GM18873 (cell line): ENCODE measurements around the gene CASP14.
"Not testable (repeated sequence)": the region's sequence is repeated elsewhere in the genome, so short reads cannot be mapped to it uniquely, and the experiment has no call there.

Source experiments
- ATAC-seq: cut with Tn5 transposase; IDR thresholded peaks from one replicate; pipeline ENCODE4 v1.9.1; 2021; ENCODE audit warnings: mild to moderate bottlenecking, moderate library complexity, moderate number of reproducible peaks; ENCODE audit not compliant: unreplicated experiment, low FRiP score

The CASP14 gene

DNA sequence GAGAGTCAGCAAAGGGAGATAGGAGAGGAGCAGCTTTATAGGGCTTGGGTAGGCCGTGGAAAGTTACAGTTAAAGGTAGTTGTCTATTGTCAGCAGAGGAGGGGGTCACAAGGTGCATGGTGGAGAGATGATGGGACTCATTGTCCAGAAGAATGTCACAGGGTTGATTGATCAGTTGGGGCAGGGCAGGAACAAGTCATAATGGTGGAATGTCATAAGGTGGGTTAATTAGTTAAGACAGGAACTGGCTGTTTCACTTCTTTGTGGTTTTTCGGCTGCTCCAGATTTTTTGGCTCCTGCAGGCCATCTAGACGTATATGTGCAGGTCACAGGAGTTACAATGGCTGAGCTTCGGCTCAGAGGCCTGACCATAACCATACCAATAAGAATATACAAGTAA, 21.1 kb downstream of the CASP14 start:
- not testable (repeated sequence) for ATAC-seq

DNA sequence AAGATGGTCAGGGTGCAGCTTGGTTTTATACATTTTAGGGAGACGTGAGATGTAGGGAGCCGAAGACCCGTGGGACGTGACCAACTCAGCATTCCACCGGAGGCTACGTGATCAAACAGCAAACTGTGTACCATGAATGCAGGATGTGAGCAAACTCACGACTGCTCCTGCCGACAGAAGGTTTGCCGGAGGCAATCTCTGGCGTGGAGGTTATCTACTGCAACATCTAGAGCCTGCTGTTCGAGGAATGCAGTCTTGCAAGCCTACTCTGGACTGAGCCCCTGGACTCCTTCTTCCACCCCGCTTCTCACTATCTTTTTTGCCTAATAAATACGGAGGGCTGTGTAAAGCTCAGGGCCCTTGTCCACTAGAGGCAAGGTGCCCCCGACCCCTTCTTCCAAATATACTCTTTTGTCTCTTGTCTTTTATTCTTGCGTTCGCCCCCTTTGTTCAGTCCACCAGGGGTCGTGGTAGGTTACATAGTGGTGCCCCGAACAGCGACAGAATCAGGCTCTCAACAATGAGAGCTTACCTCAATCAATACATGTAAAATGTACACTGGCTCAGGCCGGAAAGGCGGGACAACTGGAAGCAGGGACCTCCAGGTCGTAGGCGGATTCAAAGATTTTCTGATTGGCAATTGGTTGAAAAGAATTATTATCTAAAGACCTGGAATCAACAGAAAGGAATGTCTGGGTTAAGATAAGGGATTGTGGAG, 23.8 kb downstream of the CASP14 start:
- ATAC-seq: no peak

DNA sequence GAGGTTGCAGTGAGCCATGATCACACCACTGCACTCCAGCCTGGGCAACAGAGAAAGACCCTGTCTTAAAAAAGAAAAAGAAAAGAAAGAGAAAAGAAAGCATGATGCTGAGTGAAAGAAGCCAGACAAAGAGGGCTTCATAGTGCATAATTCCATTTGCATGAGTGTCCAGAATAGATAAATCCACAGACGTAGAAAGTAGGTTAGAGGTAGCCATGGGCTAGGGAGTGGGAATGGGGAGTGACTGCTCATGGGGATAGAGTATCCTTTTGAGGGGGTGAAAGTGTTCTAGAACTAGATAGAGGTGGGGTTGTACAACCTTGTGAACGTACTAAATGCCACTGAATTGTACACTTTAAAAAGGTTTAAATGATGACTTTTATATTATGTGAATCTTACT, 25.1 kb downstream of the CASP14 start:
- ATAC-seq: no peak

DNA sequence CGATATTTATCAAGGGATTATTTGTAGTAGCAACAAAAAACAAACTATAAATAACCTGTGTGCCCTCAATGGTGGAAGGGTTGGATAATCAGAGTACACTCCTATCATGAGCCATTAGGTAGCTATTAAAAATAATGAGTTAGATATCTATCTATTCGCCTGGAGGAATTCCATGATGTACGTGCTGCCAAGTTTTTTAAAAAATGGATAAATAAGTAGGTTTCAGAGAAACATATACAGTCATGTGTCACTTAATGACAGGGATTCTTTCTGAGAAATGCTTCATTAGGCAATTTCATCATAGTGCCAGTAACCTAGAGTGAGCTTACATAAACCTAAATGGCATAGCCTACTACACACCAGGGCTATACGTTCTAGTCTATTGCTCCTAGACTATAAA, 26.5 kb downstream of the CASP14 start:
- no peak for ATAC-seq

DNA sequence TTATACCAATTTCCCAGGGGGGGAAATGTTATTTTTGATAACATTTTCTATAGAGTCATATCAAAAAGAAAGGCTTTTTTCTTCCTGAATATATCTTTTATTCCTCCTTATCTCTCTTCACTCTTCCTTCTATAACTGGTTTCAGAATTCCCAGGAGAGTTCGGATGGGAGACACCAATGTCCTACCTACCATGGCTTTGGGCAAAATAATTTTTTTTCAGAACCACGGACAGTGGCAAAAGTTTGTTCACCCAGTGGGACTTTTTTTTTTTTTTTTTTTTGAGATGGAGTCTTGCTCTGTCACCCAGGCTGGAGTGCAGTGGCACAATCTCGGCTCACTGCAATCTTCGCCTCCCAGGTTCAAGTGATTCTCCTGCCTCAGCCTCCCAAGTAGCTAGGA, 30.7 kb downstream of the CASP14 start:
- not testable (repeated sequence) for ATAC-seq

DNA sequence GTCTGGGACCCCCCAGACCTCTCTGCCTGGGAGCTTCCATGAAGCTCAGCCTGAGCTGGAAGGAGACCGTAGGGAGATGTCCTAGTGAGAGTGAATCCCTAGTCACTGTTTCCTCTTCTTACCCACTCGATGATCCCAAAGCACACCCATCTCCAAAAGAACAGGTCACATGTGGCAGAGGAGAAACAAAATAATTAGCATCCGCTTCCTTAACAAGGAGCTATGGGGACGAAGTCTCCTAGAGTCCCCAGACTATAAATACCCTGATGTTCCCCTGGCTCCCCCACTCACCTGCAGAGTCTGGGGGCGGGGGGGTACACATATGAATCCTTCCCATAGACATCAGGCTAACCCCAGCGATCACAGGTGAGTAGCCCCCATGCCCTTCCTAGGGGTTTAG, 32.6 kb downstream of the CASP14 start, which contains the start of gene OR1I1:
Gene OR1I1, plus strand, starts transcription at position 301 of the 400 bp plus-strand sequence. CDS start 4,855 bp downstream, outside the sequence.
- ATAC-seq: no peak

DNA sequence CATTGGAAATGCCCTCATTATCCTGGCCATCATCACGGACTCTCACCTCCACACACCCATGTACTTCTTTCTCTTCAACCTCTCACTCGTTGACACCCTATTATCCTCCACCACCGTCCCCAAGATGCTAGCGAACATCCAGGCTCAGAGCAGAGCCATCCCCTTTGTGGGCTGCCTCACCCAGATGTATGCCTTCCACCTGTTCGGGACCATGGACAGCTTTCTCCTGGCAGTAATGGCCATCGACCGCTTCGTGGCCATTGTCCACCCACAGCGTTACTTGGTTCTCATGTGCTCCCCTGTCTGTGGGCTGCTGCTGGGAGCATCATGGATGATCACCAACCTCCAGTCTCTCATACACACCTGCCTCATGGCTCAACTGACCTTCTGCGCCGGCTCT, 37.9 kb downstream of the CASP14 start:
- no peak for ATAC-seq

DNA sequence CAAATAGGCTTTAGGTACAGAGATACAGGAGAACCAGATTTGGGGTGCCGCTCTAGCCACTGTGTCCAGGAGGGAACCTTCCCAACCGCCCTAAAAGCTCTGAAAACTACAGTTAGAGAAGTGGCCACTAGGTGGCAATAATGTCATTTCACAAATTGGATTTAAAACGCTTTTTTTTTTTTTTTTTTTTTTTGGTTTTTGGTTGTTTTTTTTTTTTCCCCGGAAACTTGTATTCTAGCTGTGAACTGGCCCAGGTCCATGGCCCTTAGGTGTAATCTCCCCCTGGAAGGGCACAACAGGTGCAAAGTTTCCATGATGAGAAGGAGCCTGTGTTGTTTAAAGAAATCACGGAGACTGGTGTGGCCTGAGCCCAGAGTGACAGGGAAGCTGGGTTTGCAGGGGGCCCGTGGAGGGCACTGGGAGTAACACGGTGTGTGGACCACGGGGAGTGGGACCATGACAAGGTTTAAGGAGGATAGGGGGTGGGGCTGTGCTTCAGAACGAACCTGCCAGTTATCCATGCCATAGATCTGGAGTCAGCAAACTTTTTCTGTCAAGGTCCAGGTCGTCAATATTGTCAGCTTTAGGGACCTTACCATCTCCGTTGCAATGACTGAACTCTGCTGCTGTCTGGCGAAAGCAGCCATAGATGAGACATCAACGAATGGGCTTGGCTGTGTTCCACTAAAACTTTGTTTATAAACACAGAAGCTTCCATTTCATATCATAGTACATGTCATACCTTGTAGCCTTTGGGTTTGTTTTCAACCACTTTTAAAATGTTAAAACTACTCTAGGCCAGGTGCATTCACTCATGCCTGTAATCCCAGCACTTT, 42.9 kb downstream of the CASP14 start:
- ATAC-seq: no peak

DNA sequence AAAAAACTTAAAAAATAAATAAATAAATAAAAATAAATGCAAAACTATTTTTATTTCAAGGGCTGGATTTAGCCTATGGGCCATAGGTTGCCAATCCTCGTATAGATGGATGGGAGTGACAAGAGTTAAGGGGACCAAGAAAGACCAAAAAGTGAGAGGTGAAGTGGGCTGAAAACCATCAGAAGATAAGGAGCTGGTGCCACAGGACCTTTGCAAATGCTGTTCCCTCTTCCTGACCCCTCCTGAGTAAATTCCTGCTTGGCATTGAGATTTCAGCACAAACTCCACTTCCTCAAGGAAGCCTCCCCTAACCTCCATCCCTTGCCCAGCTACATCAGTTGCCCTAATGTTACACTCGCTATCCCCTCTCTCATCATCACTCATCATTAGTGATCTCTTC, 43.7 kb downstream of the CASP14 start:
- no peak for ATAC-seq

DNA sequence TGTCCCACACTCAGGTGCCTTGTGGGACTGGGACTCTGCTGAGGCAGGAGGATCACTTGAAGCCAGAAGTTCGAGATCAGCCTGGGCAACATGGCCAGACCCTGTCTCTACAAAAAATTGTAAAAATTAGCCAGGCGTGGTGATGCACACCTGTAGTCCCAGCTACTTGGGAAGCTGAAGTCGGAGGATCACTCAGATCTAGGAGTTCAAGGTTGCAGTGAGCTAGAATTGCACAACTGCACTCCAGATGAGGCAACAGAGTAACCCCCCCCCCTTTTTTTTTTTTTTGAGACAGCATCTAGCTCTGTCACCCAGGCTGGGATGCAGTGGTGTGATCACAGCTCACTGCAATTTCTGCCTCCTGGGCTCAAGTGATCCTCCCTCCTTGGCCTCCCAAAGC, 46.9 kb downstream of the CASP14 start:
- ATAC-seq: no peak

DNA sequence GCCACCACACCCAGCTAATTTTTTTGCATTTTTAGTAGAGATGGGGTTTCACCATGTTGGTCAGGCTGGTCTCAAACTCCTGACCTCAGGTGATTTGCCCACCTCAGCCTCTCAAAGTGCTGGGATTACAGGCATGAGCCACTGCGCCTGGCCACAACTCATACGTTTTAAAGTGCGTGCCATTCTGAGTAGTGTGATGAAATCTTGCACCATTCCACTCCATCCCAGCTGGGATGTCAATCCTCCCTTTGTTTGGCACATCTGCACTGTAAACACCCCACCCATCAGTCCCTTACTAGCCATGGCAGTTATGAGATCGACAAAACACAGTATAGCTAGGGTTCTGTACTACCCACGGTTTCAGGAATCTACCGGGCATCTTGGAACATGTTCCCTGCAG, 48.7 kb downstream of the CASP14 start:
- not testable (repeated sequence) for ATAC-seq

DNA sequence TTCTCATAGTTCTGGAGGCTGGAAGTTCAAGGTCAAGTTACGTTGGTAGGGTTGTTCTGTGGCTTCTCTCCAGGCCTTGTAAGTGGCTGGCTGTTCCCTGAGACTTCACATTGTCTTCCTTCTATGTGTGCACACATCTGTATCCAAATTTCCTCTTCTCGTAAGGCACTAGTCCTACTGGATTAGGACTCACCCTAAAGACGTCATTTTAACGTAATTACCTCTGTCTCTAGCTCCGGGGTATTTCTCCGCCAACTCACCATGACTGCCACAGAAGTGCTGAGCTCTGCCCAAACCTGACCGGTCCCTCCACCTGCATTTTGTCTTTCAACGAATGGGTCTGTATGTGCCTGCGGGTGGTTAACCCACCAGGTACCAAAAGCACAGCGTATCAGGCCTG, 49.2 kb downstream of the CASP14 start:
- ATAC-seq: no peak

DNA sequence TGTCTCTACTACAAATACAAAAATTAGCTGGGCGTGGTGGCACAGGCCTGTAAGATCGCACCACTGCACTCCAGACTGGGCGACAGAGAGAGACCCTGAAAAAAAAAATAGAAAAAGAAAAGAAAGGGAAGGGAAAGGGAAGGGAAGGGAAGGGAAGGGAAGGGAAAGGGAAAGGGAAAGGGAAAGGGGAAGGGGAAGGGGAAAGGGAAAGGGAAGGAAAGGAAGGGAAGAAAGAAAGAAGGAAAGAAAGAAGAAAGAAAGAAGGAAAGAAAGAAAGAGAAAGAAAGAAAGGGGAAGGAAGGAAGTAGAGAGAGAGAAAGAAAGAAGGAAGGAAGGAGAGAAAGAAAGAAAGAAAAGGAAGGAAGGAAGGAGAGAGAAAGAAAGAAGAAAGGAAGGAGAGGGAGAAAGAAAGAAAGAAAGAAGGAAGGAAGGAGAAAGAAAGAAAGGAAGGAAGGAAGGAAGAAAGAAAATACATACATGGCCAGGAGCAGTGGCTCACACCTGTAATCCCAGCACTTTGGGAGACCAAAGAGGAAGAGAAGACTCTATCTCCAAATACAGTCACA, 49.8 kb downstream of the CASP14 start:
- ATAC-seq: no peak

DNA sequence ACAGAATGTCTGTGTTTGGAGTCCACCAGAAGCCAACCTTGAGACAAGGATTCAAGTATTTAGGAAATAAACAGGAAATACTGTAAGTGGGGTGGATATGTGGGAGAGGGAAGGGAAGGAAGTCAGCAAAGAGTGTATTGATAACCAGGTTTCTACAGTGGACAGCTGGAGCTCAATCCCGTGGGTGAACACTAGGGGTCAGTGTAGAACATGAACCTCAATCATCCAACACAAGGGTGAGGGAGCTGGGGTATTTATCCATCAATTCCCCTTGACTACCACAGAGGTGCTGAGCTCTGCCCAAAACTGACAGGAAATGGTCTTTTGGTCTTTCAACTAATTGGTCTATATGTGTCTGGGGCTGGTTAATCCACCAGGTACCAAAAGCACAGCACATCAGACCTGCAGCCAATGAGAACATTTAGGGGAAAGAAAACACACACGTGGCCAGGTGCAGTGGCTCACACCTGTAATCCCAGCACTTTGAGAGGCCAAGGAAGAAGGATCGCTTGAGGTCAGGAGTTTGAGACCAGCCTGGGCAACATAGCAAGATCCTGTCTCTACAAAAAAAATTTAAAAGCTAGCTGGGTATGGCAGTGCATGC, 52.3 kb downstream of the CASP14 start:
- no peak for ATAC-seq

DNA sequence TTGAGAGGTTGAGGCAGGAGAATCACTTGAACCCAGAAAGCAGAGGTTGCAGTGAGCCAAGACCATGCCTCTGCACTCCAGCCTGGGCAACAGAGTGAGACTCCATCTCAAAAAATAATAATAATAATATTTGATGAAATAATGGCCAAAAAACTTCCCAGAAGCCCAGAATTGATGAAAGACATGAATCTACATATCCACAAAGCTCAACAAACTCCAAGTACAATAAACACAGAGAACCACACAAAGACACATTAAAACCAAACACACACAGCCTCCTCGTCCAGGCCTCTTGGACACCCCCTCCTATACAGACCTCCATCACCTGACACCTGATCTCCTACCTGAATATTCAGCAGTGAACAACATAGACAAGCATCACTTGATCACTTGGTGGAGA, 54.7 kb downstream of the CASP14 start:
- no peak for ATAC-seq

DNA sequence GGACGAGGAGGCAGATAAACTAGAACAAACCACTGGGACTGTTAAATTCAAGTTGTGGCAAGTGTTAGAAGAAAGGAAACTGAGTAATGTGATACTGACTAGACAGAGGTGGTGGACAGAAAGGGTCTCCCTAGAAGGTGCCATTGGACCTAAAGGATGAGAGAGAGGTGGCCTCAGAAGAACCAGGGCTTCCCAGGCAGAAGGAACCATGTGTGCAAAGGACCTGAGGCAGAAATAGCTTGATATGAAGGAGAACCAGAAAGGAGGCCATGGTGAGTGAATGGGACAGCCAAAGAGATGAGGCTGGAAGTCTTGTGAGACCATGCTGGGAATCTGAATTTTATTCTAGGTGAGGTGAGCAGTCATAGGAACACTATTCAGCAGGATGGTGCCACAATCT, 55.1 kb downstream of the CASP14 start:
- no peak for ATAC-seq

DNA sequence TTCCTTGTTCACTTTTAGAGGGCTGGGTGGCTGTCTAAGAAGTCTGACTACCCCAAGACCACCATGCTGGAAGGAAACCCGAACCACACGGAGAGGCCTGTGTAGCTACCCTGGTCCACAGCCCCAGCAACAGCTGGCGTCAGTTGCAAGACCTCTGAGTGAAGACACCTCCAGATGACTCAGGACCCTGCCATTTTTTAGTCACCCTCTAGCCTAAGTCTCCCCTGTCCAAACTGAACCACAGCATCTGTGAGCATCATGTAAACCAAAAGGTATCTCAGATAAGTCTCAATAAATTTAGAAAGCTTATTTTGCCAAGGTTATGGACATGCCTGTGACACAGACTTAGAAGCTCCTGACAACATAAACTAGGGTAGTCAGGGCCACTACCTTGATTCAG, 55.8 kb downstream of the CASP14 start:
- ATAC-seq: no peak

DNA sequence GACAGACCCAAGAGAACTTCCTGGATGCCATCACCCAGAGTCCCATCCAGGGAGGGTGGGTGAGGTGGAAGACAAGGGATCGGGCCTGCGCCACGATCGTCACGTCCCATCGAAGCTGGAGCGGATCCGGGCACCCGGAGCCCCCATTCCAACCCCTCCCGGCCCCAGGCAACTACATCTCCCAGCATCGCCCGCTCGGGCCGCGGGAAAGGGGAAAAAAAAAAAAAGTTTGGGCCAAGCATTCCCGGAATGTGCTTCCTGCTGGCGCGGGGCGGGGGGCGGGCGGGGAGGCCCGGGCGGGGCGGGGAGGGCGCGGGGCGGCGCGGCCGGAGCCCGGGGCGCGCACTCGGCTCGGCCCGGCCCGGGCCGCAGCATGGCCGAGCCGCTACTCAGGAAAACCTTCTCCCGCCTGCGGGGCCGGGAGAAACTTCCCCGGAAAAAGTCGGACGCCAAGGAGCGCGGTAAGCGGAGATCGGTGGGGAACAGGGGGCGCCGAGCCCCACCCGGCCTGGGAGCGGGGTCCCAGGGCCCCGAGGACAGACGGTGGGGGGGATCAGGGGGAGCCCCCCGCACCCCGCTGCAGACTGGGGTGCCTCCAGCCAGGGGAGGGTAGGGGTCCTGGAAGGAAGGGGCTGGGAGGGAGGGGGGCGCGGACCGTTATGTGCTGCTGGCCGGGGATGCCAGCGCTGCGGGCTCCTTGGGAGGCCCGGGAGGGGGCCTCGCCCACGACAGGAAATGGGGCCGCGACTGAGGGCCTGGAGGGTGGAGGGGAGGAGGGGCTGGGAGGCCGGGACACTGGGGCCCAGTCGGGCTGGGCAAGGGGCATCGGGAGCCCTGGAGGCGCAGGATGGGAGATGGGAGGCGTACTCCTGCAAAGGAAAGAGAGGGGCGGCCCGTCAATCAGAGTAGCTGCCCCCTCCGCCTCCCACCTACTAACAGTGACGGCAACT, 58.1 kb downstream of the CASP14 start, which contains the start of gene SYDE1:
Gene SYDE1, plus strand, starts transcription at position 341 of the 950 bp plus-strand sequence. Its CDS starts 33 bp downstream, at position 374.
- no peak for ATAC-seq
